OCI-LY7 (cell line): Measurements from ENCODE around the gene EXOC6B. TPM values are rescaled to one million over a fixed set of nuclear protein-coding genes. Genes with fewer than 3 reads are reported as not detected.

Source experiments
- BruUV-seq: library from RNA; stranded (reverse); fragments of 400-500 nt; replicated peaks from 2 replicates; lab custom pipeline; 2021; lab: Mats Ljungman, UMichigan
- CTCF ChIA-PET: fragments of 300-600 bp; sonication (Branson Sonifier 250); formaldehyde crosslinking; loops from one replicate; lab custom pipeline; 2022; ENCODE audit warnings: antibody characterized with exemption; ENCODE audit not compliant: unreplicated experiment; lab: Charles Lee
- POLR2A ChIA-PET: fragments of 300-600 bp; sonication (Branson Sonifier 250); formaldehyde crosslinking; loops from one replicate; lab custom pipeline; 2022; ENCODE audit warnings: antibody characterized with exemption; lab: Charles Lee
- DNase-seq: peaks from one replicate; pipeline ENCODE4 v3.0.0-alpha.2; 2015; ENCODE audit warnings: low spot score
- H2AFZ ChIP-seq: fragments of 200-600 bp; sonication (generic), shearing (Covaris generic); 2 replicates; pipeline ENCODE4 v1.6.1; 2014; ENCODE audit warnings: mild to moderate bottlenecking, antibody characterized with exemption, low read length, moderate library complexity
- H3K27ac ChIP-seq: fragments of 200-600 bp; sonication (generic); 2 replicates; pipeline ENCODE4 v1.5.1; 2014; ENCODE audit warnings: mixed run types, low read depth, mild to moderate bottlenecking, moderate library complexity, low read length, inconsistent platforms; ENCODE audit not compliant: poor library complexity, severe bottlenecking
- H3K36me3 ChIP-seq: fragments of 200-600 bp; sonication (generic); 2 replicates; pipeline ENCODE4 v1.6.1; 2014; ENCODE audit warnings: mild to moderate bottlenecking, antibody characterized with exemption, low read length, moderate library complexity, mixed read lengths; ENCODE audit not compliant: insufficient read depth
- H3K4me1 ChIP-seq: fragments of 200-600 bp; sonication (generic); 2 replicates; pipeline ENCODE4 v1.5.1; 2014; ENCODE audit warnings: mild to moderate bottlenecking, low read length; ENCODE audit not compliant: insufficient read depth, poor library complexity, severe bottlenecking
- H3K4me2 ChIP-seq: fragments of 200-600 bp; sonication (generic); 2 replicates; pipeline ENCODE4 v1.6.1; 2014; ENCODE audit warnings: mild to moderate bottlenecking, low read length
- H3K4me3 ChIP-seq: fragments of 200-600 bp; sonication (generic); 2 replicates; pipeline ENCODE4 v1.5.1; 2014; ENCODE audit warnings: mild to moderate bottlenecking, low read depth, low read length; ENCODE audit not compliant: poor library complexity, severe bottlenecking
- H3K79me2 ChIP-seq: fragments of 200-600 bp; sonication (generic); 2 replicates; pipeline ENCODE4 v1.6.1; 2016; ENCODE audit warnings: low read depth, mild to moderate bottlenecking, low read length, moderate library complexity, mixed read lengths; ENCODE audit not compliant: insufficient read depth
- H3K9me2 ChIP-seq: fragments of 200-600 bp; sonication (generic); 2 replicates; pipeline ENCODE4 v1.6.1; 2016; ENCODE audit warnings: mild to moderate bottlenecking, low read length, mixed read lengths; ENCODE audit not compliant: insufficient read depth
- H3K9me3 ChIP-seq: fragments of 200-600 bp; sonication (generic); 2 replicates; pipeline ENCODE4 v1.6.1; 2014; ENCODE audit warnings: mild to moderate bottlenecking, mixed run types, low read length, mixed read lengths
- H4K20me1 ChIP-seq: fragments of 200-600 bp; sonication (generic); 2 replicates; pipeline ENCODE4 v1.6.1; 2014; ENCODE audit warnings: mild to moderate bottlenecking, antibody characterized with exemption, low read length, moderate library complexity, mixed read lengths; ENCODE audit not compliant: insufficient read depth
- CTCF ChIP-seq: fragments of 200-600 bp; sonication (generic); conservative IDR thresholded peaks from 2 replicates; pipeline ENCODE4 v1.5.1; 2014; ENCODE audit warnings: mild to moderate bottlenecking, antibody characterized with exemption, low read length, moderate library complexity, mixed read lengths
- EZH2phosphoT487 ChIP-seq: fragments of 200-600 bp; sonication (generic); IDR thresholded peaks from 2 replicates; pipeline ENCODE4 v1.6.1; 2018; ENCODE audit warnings: low read depth, borderline replicate concordance, mild to moderate bottlenecking, mixed run types, antibody characterized with exemption, low read length, moderate library complexity, mixed read lengths
- intact Hi-C: fragments of 100-400 bp; cut with micrococcal nuclease; formaldehyde crosslinking; loops from one replicate; pipeline ENCODE4 v1.10.0; 2022; ENCODE audit not compliant: unreplicated experiment
- total RNA-seq, 2 experiments: library from RNA; depleted of rRNA in 1 of 2; stranded (reverse); fragments of >200 nt in 1 of 2; shearing (Covaris generic) in 1 of 2; gene quantifications; 2 replicates each; pipeline ENCODE4 v1.2.3, GENCODE V29; 2014 to 2022

The EXOC6B gene
- total RNA-seq, 2 experiments from 2014 or later = 5.1 TPM; not detected in 1

DNA sequence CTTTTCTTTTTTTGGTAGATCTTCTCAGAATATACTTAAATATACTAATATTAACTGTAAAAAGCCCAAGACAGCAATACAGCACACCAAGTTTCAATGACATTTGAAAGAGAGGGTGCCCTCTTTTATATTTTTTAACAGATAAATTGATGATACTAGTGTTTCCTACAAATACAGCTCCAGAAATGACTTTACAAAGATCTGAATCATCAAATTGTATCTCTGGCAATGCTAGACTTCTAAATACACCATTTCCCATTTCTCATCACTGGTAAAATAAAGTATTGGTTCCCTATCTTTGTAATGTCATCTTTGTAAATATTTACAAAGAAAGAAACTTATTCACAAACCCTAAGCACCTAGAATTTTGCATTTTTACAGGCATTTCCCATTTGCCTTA lies 281.3 kb downstream of the EXOC6B start:
- intact Hi-C loops = no loop called here
- no TSS peak for BruUV-seq
- no peaks in the 10 kb centered on the region for H4K20me1 ChIP-seq
- no peak overlapping the region for H3K4me3 ChIP-seq
- H3K9me2 ChIP-seq = no peaks in the 10 kb centered on the region
- ChIA-PET POLR2A (no interaction called here), CTCF (no interaction called here)
- H3K79me2 ChIP-seq = no peaks in the 10 kb centered on the region
- no peaks in the 10 kb centered on the region for H3K4me1 ChIP-seq
- no peak overlapping the region for H3K27ac ChIP-seq
- H3K9me3 ChIP-seq = no peaks in the 10 kb centered on the region
- DNase-seq = no peak
- H3K36me3 ChIP-seq = no peaks in the 10 kb centered on the region
- H2AFZ ChIP-seq = no peak overlapping the region
- TF ChIP-seq EZH2phosphoT487 (no peak), CTCF (no peak)
- H3K4me2 ChIP-seq = no peak overlapping the region

- Histone ChIP-seq H3K36me3 (no peaks in the 10 kb centered on the region), H3K9me3 (no peaks in the 10 kb centered on the region), H3K9me2 (no peaks in the 10 kb centered on the region), H3K79me2 (no peaks in the 10 kb centered on the region), H2AFZ (no peak overlapping the region), H3K4me2 (no peak overlapping the region), H4K20me1 (no peaks in the 10 kb centered on the region), H3K4me1 (no peaks in the 10 kb centered on the region), H3K27ac (no peak overlapping the region), H3K4me3 (no peak overlapping the region)
- no TSS peak for BruUV-seq
- no peak for DNase-seq
- TF ChIP-seq CTCF (no peak), EZH2phosphoT487 (no peak)
- intact Hi-C loops = no loop called here
- ChIA-PET POLR2A (no interaction called here), CTCF (no interaction called here)
Observed at GRCh38 chr2:72543497-72544216, 282.2 kb downstream of the EXOC6B start.

- CTCF ChIA-PET = no interaction called here
- H3K27ac ChIP-seq = no peak overlapping the region
- TF ChIP-seq CTCF = no peak
- TF ChIP-seq EZH2phosphoT487 = no peak
- H4K20me1 ChIP-seq = no peaks in the 10 kb centered on the region
- H2AFZ ChIP-seq = no peak overlapping the region
- intact Hi-C loops = no loop called here
- no peaks in the 10 kb centered on the region for H3K79me2 ChIP-seq
- no TSS peak for BruUV-seq
- no peaks in the 10 kb centered on the region for H3K4me1 ChIP-seq
- H3K9me2 ChIP-seq = no peaks in the 10 kb centered on the region
- no peaks in the 10 kb centered on the region for H3K36me3 ChIP-seq
- H3K4me3 ChIP-seq = no peak overlapping the region
- no peak for DNase-seq
- no peak overlapping the region for H3K4me2 ChIP-seq
- POLR2A ChIA-PET = interaction anchor here (1.1 kb wide), 1 partner anchor 37 kb away, joined by 3 read pairs; no protein-coding TSS in a partner anchor
- H3K9me3 ChIP-seq = no peaks in the 10 kb centered on the region
Observed at GRCh38 chr2:72539071-72539552, 286.7 kb downstream of the EXOC6B start.
